Measurements from ENCODE around the gene TBC1D5.
A peak's percentile ranks its signal among the peaks of the same experiment; 100 is the strongest.
"Not testable (repeated sequence)": the region's sequence is repeated elsewhere in the genome, so short reads cannot be mapped to it uniquely, and the experiment has no call there.

The TBC1D5 gene, protein sequence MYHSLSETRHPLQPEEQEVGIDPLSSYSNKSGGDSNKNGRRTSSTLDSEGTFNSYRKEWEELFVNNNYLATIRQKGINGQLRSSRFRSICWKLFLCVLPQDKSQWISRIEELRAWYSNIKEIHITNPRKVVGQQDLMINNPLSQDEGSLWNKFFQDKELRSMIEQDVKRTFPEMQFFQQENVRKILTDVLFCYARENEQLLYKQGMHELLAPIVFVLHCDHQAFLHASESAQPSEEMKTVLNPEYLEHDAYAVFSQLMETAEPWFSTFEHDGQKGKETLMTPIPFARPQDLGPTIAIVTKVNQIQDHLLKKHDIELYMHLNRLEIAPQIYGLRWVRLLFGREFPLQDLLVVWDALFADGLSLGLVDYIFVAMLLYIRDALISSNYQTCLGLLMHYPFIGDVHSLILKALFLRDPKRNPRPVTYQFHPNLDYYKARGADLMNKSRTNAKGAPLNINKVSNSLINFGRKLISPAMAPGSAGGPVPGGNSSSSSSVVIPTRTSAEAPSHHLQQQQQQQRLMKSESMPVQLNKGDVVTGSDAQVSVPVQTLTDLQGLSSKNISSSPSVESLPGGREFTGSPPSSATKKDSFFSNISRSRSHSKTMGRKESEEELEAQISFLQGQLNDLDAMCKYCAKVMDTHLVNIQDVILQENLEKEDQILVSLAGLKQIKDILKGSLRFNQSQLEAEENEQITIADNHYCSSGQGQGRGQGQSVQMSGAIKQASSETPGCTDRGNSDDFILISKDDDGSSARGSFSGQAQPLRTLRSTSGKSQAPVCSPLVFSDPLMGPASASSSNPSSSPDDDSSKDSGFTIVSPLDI

DNA sequence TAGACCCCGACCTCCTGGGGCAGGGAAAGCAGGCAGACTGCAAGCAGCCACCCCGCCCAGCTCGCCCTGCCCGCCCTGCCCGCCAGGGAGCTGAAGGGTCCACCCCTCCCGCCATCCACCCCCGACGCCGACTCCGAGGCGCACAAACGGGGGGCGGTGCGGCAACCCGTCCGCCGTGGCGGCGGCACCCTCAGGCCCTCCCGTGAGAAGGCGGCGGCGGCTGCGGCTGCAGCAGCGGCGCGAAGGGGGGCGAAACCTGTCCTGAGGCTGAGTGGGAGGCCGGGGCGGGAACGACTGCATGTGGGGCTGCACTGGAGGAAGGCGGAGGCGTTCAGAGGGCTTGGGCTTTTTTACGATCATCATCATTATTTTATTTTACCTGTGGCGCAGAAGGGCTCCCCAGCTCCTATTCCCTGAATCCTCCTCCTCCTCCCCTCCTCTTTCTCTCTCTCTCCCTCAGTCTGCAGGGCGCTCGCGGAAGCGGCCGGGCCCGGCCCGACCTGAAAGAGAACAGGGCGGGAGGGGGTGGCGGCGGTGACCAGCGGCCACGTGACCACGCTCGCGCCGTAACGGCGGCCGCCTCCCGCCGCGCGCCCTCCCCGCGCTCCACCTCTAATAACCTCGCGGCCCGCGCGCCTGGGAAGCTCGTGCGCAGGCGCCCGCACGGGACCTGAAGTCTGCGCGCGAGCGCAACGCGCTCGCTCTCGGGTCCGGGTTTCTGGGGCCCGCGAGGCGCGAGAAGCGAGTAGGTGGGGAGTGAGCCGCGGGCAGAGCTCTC is at the start of gene TBC1D5:
TBC1D5 (minus strand) TSS at position 530 of the 778 bp plus-strand sequence. CDS start 234,061 bp downstream, outside the sequence.
- DNase-seq = peak; percentile 94

DNA sequence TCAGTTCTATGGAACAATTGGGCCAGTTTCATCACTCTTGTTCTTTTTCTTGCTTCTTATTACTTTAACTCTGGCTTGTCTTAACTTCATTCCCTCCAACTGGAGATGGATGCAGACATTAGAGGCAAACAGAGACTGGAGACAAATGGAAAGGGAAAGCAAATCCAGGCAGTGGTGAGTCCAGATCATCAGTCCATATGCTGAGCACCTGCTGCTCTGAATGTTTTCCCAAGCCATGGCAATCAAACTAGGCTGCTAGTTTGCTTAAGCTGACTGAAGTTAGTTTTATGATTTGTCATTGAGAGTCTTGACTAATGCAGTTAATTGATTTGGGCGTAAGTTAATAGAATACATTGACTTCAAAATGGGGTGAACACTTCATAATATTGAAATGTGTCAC is 41.0 kb upstream of the TBC1D5 start:
- DNase-seq = no peak

DNA sequence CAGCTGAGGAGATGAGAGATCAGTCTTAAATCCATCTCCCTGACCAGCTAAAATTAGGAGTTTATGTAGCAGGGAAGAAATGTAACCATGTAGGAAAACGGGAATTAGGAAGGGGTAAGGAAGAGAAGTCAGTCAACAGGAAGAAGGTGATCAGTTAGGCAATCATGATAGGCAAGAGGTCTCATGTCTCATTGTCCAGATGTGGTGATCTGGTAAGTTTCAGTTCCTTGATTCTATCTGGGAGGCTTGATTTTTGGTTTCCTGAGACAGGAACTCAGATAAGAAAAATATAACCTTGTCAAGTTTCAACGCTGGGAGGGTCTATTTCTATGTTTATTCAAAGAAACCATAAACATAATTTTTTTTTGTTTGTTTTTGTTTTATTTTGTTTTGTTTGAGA is 40.3 kb upstream of the TBC1D5 start:
- DNase-seq = no peak

DNA sequence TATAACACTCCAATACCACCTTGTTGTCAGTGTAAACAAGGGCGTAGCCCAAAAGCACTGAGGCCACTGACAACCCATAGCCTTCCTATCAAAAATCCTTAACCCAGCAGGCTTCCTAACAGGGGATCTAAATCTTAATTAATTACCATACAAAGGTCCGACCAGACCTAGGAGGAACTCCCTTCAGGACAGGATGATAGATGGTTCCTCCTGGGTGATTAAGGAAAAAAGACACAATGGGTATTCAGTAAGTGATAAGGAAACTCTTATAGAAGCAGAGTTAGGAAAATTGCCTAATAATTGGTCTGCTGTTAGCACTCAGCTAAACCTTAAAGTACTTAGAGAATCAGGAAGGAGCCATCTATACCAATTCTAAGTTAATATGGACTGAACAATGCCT is 37.9 kb upstream of the TBC1D5 start:
- DNase-seq = not testable (repeated sequence)

DNA sequence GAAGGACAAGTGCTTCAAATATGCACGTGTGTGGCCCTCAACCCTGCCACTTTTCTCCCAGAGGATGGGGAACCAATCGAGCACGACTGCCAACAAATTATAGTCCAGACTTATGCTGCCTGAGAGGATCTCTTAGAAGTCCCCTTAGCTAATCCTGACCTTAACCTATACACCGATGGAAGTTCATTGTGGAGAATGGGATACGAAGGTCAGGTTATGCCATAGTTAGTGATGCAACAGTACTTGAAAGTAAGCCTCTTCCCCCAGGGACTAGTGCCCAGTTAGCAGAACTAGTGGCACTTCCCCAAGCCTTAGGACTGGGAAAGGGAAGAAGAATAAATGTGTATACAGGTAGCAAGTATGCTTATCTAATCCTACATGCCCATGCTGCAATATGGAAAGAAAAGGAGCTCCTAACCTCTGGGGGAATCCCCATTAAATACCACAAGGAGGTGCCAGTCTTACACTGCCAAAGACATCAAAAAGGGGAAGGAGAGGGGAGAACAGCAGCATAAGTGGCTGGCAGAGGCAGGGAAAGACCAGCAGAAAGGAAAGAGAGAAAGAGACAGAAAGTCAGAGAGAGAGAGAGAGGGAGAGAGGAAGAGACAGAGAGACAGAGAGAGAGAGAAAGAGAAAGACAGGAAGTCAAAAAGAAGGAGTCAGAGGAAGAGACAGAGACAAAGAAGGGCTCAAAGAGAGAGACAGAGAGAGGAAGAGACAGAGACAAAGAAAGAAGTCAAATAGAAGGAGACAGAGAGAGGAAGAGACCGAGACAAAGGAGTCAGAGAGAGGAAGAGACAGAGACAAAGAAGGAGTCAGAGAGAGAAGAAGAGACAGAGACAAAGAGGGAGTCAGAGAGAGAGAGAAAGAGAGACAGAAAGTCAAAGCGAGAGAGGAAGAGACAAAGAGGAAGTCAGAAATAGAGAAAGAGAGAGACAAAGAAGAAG is 37.1 kb upstream of the TBC1D5 start:
- peak; percentile 21 for DNase-seq

DNA sequence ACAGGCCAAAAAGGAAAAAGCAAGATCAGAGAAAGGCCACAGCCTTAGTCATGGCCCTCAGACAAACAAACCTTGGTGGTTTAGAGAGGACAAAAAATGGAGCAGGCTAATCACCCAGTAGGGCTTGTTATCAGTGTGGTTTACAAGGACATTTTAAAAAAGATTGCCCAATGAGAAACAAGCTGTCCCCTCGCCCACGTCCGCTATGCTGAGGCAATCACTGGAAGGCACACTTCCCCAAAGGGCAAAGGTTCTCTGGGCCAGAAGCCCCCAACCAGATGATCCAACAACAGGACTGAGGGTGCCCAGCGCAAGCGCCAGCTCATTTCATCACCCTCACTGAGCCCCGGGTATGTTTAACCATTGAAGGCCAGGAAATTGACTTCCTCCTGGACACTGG is 34.9 kb upstream of the TBC1D5 start:
- DNase-seq = not testable (repeated sequence)

DNA sequence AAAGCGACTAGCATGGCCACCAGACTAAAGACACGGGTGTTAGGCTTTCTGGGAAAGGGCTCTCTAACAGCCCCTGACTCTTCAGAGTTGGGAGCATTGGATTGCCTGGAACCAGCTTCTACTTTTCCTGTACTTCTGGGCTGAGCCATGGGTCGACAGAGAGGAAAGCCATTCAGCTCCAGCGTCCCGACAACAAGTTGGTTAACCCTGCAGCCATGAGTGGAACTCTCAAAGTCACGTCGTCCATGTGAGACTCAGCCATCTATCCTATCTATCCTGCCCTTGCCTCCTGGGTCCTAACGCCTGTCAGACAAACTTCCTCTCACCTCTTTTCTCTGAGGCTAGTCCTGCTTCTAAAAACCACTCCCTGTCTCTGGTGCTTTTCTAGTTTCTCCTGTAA is 32.6 kb upstream of the TBC1D5 start:
- no peak for DNase-seq

DNA sequence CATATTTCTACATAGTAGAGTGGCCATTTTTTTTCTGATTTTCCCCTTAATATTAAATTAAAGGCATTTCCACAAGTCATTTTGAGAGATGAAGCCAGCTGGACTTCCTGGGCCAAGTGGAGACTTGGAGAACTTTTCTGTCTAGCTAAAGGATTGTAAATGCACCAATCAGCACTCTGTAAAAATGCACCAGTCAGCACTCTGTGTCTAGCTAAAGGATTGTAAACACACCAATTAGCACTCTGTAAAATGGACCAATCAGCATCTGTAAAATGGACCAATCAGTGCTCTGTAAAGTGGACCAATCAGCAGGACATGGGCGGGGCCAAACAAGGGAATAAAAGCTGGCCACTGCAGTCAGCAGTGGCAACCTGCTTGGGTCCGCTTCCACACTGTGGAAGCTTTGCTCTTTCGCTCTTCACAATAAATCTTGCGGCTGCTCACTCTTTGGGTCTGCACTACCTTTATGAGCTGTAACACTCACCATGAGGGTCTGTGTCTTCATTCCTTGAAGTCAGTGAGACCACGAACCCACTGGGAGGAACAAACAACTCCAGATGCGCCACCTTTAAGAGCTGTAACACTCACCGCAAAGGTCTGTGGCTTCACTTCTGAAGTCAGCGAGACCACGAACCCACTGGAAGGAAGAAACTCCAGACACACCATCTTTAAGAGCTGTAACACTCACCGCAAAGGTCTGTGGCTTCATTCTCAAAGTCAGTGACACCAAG is 31.9 kb upstream of the TBC1D5 start:
- not testable (repeated sequence) for DNase-seq

DNA sequence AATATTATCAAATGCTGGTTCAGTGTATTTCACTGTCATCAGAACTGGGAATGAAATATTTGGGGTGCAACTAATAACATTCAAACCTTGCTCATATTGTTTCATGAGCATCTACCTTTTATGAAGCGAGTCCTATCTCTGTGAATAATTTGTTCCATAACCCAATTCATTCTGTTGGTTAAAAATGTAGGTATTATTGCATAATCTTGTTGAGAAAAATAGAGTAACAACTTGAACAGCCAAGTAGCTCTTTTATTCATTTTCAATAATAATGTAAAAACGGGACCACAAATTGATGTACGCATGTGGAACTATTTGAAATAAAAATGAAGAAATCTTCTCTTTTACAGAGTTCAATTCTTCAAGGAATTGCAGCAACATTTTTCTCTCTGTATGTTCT is 30.1 kb upstream of the TBC1D5 start:
- DNase-seq = no peak

DNA sequence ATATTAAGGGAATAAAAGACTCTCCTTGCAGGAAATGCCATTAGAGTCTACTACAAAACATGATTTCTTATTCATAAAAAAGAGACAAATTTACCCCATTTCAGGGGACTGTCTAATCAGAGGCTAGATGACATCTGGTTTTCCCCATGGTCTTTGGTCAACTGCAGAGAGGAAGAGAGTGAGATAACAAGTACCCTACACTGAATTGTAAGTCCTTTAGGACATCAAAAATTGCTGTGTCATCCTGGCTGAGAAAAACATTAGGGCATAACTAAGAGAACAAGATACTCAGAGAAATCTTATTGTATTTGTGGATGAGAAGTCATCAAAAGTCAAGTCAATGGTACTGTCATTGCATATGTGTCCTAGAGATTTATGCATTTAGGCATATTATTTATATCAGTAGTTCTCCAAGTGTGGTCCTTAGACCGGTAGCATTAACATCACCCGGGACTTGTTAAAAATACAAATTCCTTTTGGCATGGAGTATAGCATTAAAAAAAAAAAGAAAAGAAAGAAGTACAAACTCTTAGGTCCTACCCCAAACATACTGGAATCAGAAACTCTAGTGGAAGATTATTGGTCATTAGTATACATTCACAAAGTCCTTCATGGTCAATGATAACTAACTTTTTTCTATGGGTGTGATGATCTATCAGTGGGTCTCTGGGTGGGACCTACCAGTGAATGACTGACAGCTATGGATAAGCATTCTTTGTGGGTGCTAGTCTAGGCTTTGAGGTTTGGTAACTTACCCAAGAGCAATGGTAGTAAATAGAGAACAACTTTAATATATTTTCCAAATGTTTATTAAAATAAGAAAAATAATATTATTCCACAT is 29.0 kb upstream of the TBC1D5 start:
- no peak for DNase-seq

DNA sequence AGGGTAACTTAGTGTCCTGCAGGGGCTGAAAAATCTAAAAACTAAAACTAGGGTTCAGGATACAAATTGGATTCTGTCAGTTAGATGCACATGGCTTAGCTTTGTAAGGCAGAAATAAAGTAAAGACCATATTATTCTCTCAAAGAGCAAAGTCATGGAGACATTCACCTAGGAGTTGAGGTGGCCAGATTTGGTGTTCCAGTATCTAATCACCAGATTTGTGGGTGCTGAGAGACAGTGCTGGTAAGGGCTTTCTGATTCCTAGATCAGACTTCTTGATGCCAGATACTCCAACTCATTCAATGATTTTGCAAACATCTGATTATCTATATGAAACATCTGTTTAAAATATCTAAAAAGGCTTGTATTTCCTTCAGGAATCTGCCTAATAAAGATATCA is 28.3 kb upstream of the TBC1D5 start:
- no peak for DNase-seq

DNA sequence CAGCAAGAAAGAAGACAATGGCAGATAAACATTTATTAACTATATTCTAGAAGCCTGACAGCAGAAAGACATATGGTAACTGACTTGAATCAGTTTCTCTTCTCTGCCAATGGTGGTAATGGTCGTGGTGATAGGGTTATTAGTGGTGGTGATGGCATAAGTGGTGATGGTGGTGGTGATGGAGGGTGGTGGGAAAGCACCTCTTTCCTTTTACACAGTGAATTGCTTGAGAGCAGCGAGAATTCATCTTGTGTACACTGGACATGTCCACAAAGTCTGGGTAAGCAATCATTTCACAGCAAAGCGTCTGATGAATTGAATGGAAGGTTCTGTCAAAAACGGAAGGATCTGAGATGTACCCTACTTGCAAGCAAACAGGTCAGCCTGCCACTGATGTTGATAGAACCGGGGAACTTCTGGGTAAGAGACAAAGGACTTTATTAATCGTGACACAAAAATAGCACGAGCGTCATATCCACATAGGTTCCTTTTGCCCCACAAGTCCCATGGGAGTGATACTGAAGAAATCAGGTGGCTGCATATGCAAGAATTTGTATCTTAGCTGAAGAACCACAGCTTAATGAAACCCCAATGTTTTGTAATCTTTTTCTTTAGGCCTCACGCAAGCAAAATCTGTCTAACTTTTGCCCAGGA is 23.5 kb upstream of the TBC1D5 start:
- no peak for DNase-seq

DNA sequence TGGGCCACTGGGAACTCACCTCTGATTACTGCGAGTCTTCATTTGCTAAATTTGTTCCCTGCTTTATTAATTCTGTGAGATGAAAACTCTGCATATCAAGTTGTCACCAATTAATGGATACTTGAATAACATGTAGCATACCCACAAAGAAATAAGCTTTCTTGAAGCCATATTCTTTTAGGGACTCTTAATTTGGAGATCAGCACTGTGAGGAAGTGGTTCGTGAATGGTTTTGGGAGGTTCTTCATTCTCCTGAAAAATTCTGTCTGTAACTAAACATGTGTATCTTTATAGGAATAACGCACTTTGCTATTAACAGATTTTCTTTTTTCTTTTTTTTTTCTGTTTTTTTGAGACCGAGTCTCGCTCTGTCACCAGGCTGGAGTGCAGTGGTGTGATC is 19.1 kb upstream of the TBC1D5 start:
- DNase-seq = no peak

DNA sequence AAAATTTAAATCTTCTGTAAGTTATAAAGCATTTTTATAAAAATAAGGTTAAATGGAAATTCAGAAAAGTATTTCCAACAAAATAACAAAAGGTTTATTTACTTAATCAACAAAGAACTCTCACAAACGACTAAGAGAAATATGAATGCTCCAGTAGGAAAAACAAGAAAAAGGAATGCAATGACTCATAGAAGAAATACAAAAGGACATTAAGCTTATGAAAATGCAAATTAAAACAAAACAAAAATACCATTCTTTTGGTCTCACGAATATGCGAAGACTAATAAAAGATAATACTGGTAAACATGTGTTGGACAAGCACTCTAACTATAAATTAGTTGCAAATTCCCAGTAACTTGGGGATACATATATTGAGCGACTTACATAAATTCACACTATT is 17.5 kb upstream of the TBC1D5 start:
- DNase-seq = no peak

DNA sequence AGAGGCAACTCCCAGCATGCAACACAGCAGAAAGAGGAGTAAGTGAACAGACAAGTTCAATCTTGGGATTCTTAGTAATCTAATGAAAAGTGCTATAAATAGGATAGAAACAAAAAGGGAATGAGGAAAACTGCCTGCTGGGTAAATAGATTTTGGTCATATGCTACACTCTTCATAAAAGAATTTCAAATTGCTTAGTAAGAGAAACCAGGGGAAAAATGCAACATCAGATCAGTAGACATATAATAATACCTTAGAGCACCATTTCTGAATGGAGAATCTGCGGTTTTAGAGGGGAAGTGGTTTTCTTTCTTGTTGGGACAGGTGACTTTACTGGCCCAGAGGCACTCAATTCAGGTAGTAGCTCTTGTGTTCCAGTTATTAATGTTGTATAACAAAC is 13.4 kb upstream of the TBC1D5 start:
- no peak for DNase-seq

DNA sequence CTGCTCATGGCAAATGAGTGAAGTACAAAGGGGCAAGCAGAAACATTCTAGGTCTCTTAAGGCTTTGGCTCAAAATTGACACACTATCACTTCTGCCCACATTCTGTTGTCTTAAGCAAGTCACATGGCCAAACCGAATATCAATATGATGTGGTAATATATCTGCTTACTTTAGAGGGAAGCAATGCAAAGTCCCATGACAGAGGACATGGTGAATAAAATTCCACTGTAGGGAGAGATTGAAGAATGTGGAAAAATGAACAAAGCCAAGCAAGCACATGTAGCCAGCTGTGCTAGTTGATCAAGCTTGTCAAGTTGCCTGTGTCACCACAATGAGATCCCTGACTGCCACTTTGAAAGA is 11.2 kb upstream of the TBC1D5 start:
- DNase-seq = no peak

DNA sequence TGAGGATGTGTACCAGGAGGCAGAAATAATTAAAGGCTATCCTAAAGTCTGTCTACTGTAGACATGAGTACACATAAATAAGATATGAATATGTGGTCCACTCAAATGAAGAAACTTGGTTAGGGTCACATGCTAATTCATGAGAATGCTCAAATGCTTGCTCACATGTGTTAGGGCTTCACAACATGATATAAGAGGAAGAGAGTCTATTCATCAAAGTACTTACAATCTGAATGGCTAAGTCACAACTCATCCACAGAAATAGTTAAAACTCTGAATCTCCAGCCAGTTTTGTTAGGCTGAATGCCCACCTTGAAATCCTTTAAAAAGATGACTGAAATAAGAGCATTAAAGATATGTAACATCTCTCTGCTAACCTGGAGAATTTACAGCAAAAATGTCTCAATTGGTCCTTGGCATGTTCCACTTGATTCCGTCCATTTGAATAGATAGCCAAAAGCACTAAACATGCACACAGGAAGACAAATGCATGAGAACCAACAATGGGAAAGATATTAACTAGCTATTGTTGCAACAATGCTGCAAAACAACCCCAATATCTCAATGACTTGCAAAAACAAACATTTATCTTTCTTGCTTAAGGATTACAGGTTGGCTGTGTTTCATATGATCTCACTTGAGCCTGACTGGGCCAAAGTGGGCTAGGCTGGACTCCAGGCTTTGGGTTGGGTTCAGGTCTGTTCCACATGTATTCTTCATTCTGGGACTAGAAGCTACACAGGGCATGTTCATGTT is 10.6 kb upstream of the TBC1D5 start:
- no peak for DNase-seq

DNA sequence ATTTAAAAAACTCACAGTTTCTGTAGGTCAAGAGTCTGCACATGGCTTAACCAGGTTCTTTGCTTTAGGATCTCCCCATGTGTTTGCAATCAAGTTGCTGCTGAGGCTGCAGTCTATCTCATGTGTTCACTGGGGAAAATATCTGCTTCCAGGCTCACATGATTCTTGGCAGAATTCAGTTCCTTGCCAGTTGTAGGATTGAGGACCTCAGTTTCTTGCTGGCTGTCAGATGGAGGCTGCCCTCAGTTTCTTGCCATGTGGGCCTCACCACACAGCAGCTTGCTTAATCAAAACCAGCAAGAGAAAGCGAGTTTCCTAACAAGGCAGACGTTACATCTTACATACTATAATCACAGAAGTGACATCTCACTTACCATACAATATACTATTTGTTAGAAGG is 10.0 kb upstream of the TBC1D5 start:
- peak; percentile 13 for DNase-seq

DNA sequence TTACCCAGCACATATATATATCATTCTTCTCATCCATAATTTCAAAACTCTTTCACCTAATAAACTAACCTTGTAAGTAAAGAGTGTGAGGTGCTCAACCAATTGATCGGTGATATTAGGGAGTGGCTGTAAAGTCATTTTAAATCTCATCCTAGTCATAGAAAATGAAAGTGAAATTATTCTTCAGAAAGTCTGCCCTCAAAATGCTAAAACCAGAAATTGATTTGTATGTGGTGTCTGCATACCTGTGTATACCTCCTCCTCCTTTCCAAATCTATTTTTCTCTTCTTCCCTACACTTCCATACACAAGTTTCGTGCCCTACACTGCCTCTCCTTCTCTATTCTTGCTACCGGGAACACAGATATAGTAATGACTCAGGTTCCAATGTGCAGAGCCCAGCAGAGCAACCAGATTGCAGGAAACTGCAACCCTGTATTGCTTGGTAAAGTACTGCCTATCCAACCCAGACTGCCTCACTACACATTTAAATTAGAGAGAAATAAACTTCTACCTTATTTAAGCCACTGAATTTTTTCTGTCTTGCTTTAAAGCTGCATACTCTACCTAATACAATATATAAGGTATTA is 7.4 kb upstream of the TBC1D5 start:
- no peak for DNase-seq
